Embryonic facial prominence (tissue), 1 donor: ENCODE data around the gene SFSWAP.

Experiments used
- DNase-seq: peaks from one replicate; pipeline ENCODE4 v3.0.0-alpha.2; 2016; ENCODE audit errors: extremely low spot score

The SFSWAP gene

GRCh38 chr12:131833896-131834641 is 123.2 kb downstream of the SFSWAP start:
- no peak for DNase-seq

DNA sequence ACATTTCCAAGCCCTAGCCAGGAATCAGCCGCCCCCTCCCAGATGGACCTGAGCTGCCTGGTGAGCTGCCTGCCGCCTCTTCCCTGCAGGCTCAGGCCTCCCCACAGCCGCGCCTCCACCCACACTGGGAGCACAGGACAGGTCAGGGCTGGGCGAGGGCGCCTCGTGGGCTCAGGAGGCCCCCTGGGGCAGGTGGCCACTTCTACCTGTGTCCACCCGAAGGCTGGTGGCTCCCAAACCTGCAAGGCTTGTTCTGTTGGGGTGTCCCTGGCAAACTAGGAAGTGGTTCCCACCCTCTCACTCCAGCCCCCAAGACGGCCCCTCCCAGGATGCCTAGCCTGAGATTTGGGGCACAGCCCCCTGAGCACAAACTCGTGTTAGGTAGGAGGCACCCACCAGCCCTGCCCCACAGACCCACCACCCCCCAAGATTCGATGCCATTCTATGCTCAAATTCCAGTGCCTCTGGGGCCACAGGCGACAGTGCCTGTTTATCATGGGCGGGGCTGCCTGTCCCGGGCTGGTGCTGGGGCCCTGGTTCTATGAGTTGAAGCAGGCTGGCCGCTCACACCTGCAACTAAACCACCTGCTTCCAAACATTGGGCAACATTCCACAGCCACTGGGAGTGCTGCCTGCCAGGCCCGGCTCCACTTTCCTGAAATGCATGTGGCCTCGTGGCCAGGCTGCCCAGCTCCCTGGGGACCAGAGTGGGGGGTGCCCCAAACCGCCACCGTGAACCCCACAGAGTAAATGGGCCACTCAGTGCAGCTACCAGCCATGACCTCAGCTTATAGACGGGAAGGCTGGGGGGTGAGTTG is 124.1 kb downstream of the SFSWAP start:
- DNase-seq = no peak

DNA sequence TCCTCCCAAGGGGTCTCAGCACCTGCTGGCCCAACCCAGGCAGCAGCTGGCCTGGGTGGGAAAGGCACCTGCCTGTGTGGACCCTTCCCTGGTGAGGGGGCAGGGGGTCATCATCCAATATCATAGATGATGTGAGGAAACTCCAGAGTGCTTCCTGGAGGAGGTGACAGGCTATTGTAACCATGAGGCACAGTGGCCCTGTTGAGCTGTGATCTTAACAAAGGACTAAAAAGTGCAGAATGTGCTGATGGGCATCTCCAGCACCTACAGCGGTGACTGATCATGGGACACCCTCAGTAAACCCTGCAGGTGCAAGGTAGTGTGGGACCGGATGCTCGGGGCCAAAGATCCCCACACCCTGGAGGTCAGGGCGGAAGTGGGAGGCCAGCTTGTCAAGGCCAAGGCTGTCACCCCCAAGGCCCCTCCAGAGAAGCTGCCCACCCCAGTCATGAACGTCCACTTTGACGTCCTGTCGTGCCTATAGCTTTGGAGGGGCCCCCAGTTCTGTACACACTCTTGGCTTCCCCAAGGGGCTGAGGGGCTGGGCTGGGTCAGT is 124.8 kb downstream of the SFSWAP start:
- no peak for DNase-seq

DNA sequence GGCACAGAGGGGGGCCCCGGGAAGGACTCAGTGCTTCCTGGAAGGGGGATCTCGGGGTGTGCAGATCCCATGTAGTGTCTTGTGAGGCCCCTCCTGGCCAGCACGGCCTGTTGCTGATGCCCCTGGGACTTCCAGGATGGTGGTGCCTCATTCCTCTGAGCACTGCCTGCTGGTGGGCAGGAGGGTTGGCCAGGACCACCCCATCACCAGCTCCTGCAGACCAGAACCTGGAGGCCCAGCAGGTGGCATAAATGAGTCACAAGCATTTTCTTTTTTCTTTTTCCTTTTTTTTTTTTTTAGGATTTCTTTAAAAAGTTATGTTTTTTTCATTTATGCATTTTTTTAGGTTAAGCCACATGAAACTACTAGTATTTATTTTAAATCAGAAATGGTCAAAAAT is 125.3 kb downstream of the SFSWAP start:
- DNase-seq = no peak

- no peak for DNase-seq
These were observed 126.0 kb downstream of the SFSWAP start for GRCh38 chr12:131836714-131837397.

- DNase-seq = no peak
These were observed 129.9 kb downstream of the SFSWAP start for GRCh38 chr12:131840643-131841416.

DNA sequence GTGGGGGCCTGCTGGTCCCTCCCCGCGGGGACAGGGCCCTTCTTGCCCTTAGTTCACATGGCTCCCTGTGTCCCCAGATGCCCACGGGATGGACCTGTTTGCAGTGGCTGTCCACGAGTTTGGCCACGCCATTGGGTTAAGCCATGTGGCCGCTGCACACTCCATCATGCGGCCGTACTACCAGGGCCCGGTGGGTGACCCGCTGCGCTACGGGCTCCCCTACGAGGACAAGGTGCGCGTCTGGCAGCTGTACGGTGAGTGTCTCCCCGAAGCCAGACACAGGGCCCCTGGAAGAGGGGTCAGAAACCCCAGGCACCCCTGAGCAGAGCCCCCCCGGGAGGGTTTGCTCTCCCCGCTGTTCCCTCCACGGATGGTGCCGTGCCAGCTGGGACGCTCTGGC is 130.7 kb downstream of the SFSWAP start:
- no peak for DNase-seq

DNA sequence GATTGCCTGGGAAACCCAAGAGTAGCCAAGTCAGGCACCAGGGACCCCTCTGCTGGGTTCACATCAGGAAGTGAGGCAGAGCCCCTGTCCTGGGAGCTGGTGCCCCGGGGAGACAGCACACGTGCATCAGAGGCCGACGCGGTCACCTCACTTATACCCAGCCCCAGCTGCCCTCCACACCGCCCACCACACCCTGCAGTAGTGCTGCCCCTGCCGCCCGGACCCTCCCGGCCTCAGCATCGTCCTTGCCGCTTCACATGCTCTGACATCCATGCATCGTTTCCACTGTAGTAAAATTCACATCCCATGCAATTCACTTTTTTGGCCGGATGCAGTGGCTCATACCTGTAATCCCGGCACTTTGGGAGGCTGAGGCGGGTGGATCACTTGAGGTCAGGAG is 131.3 kb downstream of the SFSWAP start:
- no peak for DNase-seq

DNA sequence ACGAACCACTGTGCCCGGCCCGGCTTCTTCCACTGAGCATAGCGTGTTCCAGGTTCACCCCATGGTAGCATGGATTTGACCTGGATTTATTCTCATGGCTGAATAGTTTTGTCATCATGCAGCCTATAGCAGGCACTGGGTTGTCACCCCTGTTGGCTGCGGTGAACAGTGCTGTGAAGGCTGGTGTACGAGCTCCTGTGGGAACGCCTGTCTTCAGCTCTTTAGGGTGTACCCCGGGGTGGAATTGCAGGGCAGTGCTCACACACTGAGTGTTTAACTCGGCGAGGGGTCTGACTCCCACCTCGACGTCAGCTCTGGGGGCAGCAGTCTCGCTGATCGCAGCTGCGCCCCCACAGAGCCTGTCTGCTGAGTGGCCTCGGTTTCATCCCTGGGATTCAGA is 132.6 kb downstream of the SFSWAP start:
- DNase-seq = no peak

- no peak for DNase-seq
These were observed 133.2 kb downstream of the SFSWAP start for GRCh38 chr12:131844140-131844539.

GRCh38 chr12:131844656-131845055 is 133.8 kb downstream of the SFSWAP start:
- no peak for DNase-seq

GRCh38 chr12:131845121-131845520 is 134.2 kb downstream of the SFSWAP start:
- DNase-seq = no peak

DNA sequence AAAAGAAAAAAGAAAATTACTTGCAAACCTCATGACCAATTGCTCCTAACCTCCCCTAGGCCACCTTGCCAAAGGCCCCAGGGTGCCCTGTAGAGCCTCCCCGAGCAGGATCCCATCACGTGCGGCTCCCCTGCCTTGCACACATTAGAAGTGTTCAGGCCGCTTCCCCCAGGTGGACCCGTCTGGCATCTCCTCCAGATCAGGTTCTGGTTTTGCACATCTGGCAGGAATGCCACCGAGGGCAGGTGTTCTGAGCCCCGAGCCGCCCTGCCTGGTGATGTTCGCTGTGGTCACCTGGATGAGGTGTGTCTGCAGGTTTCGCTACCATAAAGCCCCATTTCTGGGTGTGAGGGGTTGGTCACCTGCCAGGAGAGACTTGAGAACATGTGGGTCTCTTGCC is 136.6 kb downstream of the SFSWAP start:
- DNase-seq = no peak

DNA sequence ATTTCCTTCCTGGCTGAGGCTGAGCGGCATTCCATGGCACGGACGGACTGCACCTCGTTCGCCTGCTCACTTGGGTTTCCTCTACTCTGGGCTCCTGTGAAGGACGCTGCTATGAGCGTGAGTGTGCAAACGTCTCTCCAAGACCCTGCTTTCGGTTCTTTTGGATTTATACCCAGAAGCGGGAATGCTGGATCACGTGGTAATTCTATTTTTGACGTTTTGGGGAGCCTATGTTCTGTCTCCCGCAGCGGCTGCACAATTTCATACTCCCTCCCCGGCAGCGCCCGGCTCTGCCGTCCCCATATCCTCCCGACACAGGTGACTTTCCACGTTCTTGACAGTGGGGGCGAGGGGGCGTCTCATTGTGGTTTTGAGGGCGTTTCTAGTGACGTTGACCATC is 137.9 kb downstream of the SFSWAP start:
- no peak for DNase-seq
